Glomerular endothelial cell (primary cell): ENCODE results near the gene ZNF654. TPM values are rescaled to one million over a fixed set of nuclear protein-coding genes. Genes with fewer than 3 reads are reported as not detected.
"Not testable (repeated sequence)": the region's sequence is repeated elsewhere in the genome, so short reads cannot be mapped to it uniquely, and the experiment has no call there.

Experiments used
- DNase-seq: peaks from one replicate; pipeline ENCODE4 v3.0.0-alpha.2; 2011; ENCODE audit warnings: low read depth, low spot score; ENCODE audit errors: extremely low read depth
- total RNA-seq: library from RNA; depleted of rRNA; stranded (reverse); fragments of >200 nt; gene quantifications from 2 replicates; pipeline ENCODE4 v1.2.3, GENCODE V29; 2015

Gene ZNF654
- total RNA-seq = 12.7 and 15.1 TPM in 2 replicates

DNA sequence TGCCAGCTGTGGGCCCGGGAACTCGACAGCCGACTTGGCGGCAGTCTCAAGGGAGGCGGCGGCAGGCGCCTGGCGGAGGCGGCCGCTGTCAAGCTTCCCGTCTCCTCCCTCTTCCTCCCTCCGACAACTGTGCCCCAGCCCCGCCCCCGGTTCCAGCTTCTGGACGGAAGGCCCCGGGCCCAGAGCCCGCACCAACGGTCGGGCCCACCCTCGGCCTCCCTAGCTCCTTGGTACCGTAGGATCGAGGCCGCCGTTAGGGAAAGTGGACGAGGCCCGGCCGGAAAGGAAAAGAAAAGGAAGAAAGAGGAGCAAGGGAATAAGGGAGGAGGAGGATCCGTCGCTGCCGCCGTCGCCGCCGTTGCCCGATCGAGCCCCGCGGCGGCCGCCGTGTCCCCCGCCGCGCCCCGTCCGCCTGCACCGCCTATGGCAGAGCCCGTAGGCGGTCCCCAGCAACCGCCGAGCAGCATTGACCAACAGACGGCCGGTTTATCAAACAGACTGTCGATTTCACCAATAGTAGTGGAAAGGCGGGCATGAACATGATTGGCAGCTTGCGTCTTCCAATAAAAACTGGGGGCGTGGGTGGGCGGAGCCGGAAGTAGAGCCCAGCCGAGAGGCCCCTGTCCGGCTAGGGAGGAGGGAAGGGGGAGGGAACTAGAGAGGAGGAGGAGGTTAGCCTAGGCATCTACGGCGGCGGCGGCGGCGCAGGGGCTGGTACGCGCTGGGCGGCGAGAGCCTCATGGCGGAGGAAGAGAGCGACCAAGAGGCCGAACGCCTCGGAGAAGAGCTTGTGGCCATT lies at the start of gene ZNF654, which contains the start of gene CGGBP1:
Gene ZNF654 (plus strand): TSS at position 675 of the 799 bp plus-strand sequence. CDS start 65 bp downstream, at position 740.
Gene CGGBP1 (minus strand): TSS at position 425 of the 799 bp plus-strand sequence. CDS start 3,029 bp downstream, outside the sequence.
- peak; percentile 92 for DNase-seq

DNA sequence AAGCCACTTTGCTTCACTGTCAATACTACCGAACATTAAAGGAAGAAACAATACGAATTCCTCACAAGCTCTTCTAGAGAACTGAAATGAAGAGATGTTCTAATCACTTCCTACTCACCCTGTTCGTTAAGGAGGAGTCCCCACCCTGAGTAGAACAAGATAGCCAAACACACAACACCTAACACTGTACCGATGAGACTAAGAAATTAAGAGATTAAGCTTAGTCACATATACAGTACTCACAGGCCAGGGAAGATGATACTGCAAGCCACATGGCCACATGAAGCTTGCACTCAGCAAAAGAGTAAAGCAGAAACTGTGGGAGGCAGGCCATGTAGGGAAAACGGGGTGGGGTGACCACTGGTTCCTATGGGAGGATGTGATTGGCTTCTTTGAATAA lies 48.2 kb upstream of the ZNF654 start:
- no peak for DNase-seq

- DNase-seq = no peak
Measured at GRCh38 chr3:88013592-88013991, 45.5 kb upstream of the ZNF654 start.

DNA sequence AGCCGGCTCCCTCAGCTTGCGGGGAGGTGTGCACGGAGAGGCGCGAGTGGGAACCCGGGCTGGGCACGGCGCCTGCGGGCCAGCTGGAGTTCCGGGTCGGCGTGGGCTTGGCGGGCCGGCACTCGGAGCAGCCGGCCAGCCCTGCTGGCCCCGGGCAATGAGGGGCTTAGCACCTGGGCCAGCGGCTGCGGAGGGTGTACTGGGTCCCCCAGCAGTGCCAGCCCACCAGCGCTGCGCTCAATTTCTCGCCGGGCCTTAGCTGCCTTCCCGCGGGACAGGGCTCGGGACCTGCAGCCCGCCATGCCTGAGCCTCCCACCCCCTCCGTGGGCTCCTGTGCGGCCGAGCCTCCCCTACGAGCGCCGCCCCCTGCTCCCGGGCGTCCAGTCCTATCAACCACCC lies 43.4 kb upstream of the ZNF654 start:
- not testable (repeated sequence) for DNase-seq

GRCh38 chr3:88019024-88019423 lies 40.0 kb upstream of the ZNF654 start:
- DNase-seq = no peak

GRCh38 chr3:88025001-88025552 lies 34.0 kb upstream of the ZNF654 start:
- no peak for DNase-seq

DNA sequence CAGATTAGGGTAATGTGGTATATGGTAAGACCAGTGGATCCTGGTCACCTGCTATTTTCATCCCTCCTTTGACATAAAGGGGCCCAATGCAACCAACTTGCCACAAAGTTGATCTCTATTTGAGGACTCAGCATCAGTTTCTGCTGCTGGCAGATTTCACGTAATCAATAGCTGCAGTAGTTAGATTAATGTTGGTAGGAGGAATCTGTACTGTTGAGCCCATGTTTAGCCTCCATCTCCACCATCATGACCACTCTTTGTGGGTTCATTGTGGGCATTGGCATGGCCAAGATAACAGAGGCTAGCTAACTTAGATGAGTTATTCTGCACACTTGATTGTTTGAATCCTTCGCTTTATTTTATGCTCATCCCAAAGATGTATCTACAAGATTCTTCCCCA lies 30.2 kb upstream of the ZNF654 start:
- no peak for DNase-seq

- no peak for DNase-seq
Measured at GRCh38 chr3:88030210-88030609, 28.8 kb upstream of the ZNF654 start.

DNA sequence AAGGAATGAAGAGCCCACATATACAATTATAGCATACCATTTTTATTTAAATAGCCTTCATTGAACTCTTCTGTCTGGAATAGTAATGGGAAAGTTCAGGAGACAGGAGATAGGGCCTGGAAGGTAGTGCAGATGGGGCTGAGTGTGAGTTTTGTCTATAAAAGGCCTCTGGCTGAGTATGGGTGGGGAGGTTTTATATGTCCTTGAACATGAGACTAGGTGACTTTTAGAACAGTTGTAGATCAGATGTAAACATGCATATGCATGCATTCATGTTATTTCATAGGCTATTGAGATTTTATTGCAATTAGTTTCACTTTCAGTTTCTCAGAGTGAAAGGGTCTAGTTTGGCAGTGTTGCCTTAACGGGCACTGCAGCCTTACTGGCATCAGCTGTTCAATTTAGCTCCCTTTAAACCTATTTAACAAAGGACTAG lies 27.4 kb upstream of the ZNF654 start:
- DNase-seq = no peak

- DNase-seq = no peak
Measured at GRCh38 chr3:88032245-88032644, 26.8 kb upstream of the ZNF654 start.

DNA sequence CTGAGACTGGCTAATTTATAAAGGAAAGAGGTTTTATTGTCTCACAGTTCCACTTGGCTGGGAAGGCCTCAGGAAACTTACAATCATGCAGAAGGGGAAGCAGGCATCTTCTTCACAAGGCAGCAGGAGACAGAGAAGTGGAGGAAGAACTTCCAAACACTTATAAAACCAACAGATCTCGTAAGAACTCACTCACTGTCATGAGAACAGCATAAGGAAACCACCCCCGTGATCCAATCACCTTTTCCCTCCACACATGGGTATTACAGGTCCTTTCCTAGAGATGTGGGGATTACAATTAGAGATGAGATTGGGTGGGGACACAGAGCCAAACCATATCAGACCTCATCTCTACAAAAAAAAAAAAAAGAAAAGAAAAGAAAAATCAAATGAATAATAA lies 26.0 kb upstream of the ZNF654 start:
- no peak for DNase-seq

- DNase-seq = no peak
Measured at GRCh38 chr3:88033808-88034207, 25.2 kb upstream of the ZNF654 start.

DNA sequence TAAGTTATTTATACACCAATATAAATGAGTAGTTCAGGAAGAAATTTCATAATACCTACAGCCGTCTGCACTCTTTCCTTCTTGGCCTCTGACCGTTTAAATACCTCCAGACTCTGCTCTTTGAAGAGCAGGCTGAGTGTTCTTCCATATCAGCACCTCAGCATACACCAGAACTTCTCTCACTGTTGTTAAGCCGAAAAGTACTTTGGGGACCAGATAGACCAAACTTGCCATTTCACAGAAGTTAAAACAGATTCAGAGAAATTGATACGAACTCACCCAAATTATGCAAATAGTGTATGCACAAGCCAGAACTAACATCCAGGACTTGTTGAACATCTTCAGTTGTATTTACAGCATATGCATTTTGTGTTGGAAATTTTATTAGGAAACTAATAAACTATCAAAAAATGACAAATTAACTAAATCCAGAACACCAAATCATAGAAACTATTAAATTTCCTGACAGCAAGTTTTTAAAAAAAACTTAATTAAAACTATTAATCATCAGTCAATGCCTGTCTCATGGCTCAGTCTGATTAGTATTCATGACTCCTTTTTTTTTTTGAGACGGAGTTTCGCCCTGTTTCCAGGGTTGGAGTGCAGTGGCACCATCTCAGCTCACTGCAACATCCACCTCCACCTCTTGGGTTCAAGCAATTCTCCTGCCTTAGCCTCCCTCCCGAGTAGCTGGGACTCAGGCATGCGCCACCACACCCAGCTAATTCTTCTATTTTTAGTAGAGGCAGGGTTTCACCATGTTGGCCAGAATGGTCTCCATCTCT lies 24.4 kb upstream of the ZNF654 start:
- no peak for DNase-seq

GRCh38 chr3:88036221-88036620 lies 22.8 kb upstream of the ZNF654 start:
- DNase-seq = no peak

GRCh38 chr3:88038566-88038965 lies 20.5 kb upstream of the ZNF654 start:
- DNase-seq = no peak

DNA sequence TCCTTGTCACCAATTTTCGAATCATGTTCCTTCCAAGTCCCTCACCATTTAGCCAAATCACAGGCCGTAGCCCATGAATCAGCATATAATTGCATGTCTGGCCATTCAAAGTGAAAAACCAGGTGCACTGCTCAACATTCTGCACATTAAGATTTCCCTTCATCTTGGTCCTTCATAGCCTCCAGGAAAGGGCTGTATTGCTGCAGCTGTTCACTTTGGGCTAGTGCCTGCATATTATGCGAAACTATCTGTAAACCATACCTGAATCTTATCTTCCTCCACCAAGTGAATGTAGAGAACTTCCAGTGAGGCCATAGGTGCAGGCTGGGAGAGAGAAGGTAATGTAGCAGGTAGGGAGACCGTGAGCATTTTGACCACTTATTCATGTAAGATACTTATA lies 18.5 kb upstream of the ZNF654 start:
- no peak for DNase-seq

DNA sequence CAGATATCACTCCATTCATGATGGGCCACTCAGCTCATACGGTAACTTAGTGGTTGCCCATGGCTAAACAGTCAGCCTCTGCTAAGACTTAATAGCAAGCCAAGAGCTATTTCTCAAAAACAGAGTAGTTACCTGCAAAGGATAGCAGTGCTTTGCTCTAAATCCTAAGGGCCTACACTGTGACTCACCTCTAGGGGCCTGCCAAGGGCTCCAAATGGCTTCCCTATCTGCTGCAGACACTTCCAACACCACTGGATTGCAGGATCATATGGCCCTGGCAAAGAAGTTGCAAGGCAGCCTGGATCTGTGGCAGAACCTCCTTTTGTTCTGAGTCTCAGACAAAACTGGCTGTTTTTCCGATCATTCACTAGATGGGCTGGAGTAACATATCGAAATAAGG lies 18.1 kb upstream of the ZNF654 start:
- DNase-seq = no peak

- DNase-seq = no peak
Measured at GRCh38 chr3:88044411-88044810, 14.6 kb upstream of the ZNF654 start.

GRCh38 chr3:88046766-88047165 lies 12.3 kb upstream of the ZNF654 start:
- DNase-seq = no peak

DNA sequence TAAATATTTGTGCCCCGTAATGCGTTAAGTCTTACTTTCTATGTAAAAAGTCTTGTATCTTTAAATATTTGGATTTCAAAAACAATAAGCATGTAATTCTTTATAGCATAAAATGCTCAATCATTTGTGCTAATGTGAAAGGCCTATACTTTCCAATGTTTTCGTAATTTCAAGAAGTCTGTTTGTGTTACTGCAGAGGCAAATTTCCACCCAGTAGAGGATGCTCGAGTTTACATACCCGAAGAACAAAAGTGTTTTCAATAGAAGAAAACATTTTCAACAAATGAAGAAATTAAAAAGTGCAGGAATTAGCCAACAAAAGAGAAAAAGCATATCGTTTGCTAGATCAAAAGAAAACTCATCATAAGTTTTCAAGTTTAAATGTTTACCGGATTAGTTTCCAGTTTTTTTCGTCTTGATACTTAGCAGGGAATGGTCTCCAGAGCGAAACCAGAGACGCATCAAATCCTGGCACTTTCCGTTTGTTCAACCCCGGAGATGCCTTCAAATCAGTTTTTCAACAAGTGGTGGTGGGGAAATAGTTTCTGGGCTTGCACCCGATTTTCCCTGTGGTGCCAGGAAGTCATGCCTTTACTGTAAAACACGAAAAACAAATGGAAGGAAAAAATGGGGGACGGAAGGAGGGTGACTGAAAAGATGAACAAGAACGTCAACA lies 1.3 kb upstream of the ZNF654 start:
- DNase-seq = no peak

DNA sequence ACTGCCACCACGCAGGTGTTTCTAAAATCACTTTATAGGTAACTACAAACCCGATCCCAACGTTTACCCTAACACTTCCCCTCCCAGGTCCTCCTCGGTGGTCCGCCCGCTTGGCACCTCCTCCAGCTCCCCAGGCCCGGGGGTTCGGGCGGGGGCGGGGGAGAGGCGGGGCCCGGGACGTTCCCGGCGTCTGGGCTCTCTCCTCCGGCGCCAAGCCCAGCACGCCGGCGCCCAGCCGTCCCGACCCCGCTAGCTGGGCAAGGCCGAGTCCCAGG lies 812 bp upstream of the ZNF654 start:
- no peak for DNase-seq
